GM23248 (cell line): ENCODE measurements around the gene PSMC3IP. TPM values are rescaled to one million over a fixed set of nuclear protein-coding genes. Genes with fewer than 3 reads are reported as not detected.

ENCODE experiments used
- DNase-seq: peaks from one replicate; pipeline ENCODE4 v3.0.0-alpha.2; 2015
- H2AFZ ChIP-seq: fragments of 200-600 bp; sonication (generic); 2 replicates; pipeline ENCODE4 v1.6.1; 2016; ENCODE audit warnings: antibody characterized with exemption
- H3F3A ChIP-seq: fragments of 200-600 bp; sonication (generic); 2 replicates; pipeline ENCODE4 v1.6.1; 2016; ENCODE audit warnings: mild to moderate bottlenecking, antibody characterized with exemption, mixed run types; ENCODE audit not compliant: insufficient read depth
- H3K27ac ChIP-seq: fragments of 200-600 bp; sonication (generic); 2 replicates; pipeline ENCODE4 v1.5.1; 2016; ENCODE audit warnings: mild to moderate bottlenecking
- H3K27me3 ChIP-seq: fragments of 200-600 bp; sonication (generic); replicated peaks from 2 replicates; pipeline ENCODE4 v1.6.1; 2016; ENCODE audit warnings: mild to moderate bottlenecking; ENCODE audit not compliant: insufficient read depth
- H3K36me3 ChIP-seq: fragments of 200-600 bp; sonication (generic); 2 replicates; pipeline ENCODE4 v1.6.1; 2016; ENCODE audit warnings: low read depth, mild to moderate bottlenecking
- H3K4me1 ChIP-seq: fragments of 200-600 bp; sonication (generic); 2 replicates; pipeline ENCODE4 v1.6.1; 2016; ENCODE audit warnings: mild to moderate bottlenecking; ENCODE audit not compliant: insufficient read depth
- H3K4me2 ChIP-seq: fragments of 200-600 bp; sonication (generic); one replicate; pipeline ENCODE4 v1.6.1; 2016; ENCODE audit warnings: mild to moderate bottlenecking; ENCODE audit not compliant: unreplicated experiment
- H3K4me3 ChIP-seq: fragments of 200-600 bp; sonication (generic); 2 replicates; pipeline ENCODE4 v1.5.1; 2016; ENCODE audit warnings: mild to moderate bottlenecking
- H3K79me2 ChIP-seq: fragments of 200-600 bp; sonication (generic); 2 replicates; pipeline ENCODE4 v1.6.1; 2016; ENCODE audit warnings: mild to moderate bottlenecking; ENCODE audit not compliant: insufficient read depth
- H3K9ac ChIP-seq: fragments of 200-600 bp; sonication (generic); 2 replicates; pipeline ENCODE4 v1.6.1; 2016; ENCODE audit warnings: mild to moderate bottlenecking
- H3K9me2 ChIP-seq: fragments of 200-600 bp; sonication (generic); 2 replicates; pipeline ENCODE4 v1.6.1; 2016; ENCODE audit warnings: mixed run types, mild to moderate bottlenecking, moderate library complexity; ENCODE audit not compliant: insufficient read depth
- H3K9me3 ChIP-seq: fragments of 200-600 bp; sonication (generic); one replicate; pipeline ENCODE4 v1.6.1; 2017; ENCODE audit warnings: low read depth
- H4K20me1 ChIP-seq: fragments of 200-600 bp; sonication (generic); 2 replicates; pipeline ENCODE4 v1.6.0; 2016; ENCODE audit not compliant: insufficient read depth
- EZH2 ChIP-seq: fragments of 200-600 bp; sonication (generic); IDR thresholded peaks from 2 replicates; pipeline ENCODE4 v1.6.1; 2018; ENCODE audit warnings: antibody characterized with exemption, mild to moderate bottlenecking; ENCODE audit not compliant: insufficient read depth, poor library complexity, severe bottlenecking
- EZH2phosphoT487 ChIP-seq: fragments of 200-600 bp; sonication (generic); IDR thresholded peaks from 2 replicates; pipeline ENCODE4 v1.6.1; 2018; ENCODE audit warnings: antibody characterized with exemption, moderate library complexity, mild to moderate bottlenecking, low read depth; ENCODE audit not compliant: insufficient read depth
- WGBS, 2 experiments: methylation state at CpG; one replicate each; pipeline ENCODE4 v1.1.6; 2015 to 2017; ENCODE audit warnings: low lambda C conversion rate in 2 of 2, low coverage in 1 of 2; ENCODE audit errors: missing lambda C conversion rate in 2 of 2; 5-methylcytosine and 5-hydroxymethylcytosine counted together
- in situ Hi-C: fragments of 300-500 bp; cut with MboI; formaldehyde crosslinking; loops from 2 replicates; pipeline ENCODE4 v1.15.0; 2020
- polyA plus RNA-seq: library from polyadenylated mRNA; unstranded; fragments of >200 nt; fragmentation: Nextera tagmentation; extraction: Ambion mirVana; gene quantifications from 2 replicates; pipeline ENCODE4 v1.2.1, GENCODE V29; 2016
- total RNA-seq: library from RNA; depleted of rRNA; stranded (reverse); fragments of >200 nt; shearing (Covaris generic); gene quantifications from 2 replicates; pipeline ENCODE4 v1.2.3, GENCODE V29; 2014

The PSMC3IP gene
- total and polyA plus RNA-seq, 2 experiments from 2014 or later = 8.9 to 12.0 TPM

GRCh38 chr17:42586514-42587230 is 9.1 kb upstream of the PSMC3IP start:
- Histone ChIP-seq H3K36me3 (peaks cover 70% of the 10 kb centered on the region), H3K27me3 (no peaks in the 10 kb centered on the region), H3K4me3 (no peak overlapping the region), H3K27ac (no peak overlapping the region), H3K79me2 (peaks cover 34% of the 10 kb centered on the region), H3K9me3 (no peaks in the 10 kb centered on the region), H3K9me2 (no peaks in the 10 kb centered on the region), H3K9ac (no peak overlapping the region), H3F3A (0 out of 2 replicates have a peak, but pooled peaks cover 5% of the 10 kb centered on the region), H2AFZ (no peak overlapping the region), H4K20me1 (no peaks in the 10 kb centered on the region), H3K4me2 (no peak overlapping the region), H3K4me1 (no peaks in the 10 kb centered on the region)
- DNase-seq = no peak
- TF ChIP-seq EZH2 (no peak), EZH2phosphoT487 (no peak)
- WGBS, 2 experiments = 78 to 80% methylated on average over 7 of the region's 7 CpGs
- in situ Hi-C loops = no loop called here

- Histone ChIP-seq H2AFZ (no peak overlapping the region), H3K4me2 (no peak overlapping the region), H3K79me2 (peaks cover 22% of the 10 kb centered on the region), H3K4me1 (no peaks in the 10 kb centered on the region), H3K9ac (no peak overlapping the region), H3K9me2 (no peaks in the 10 kb centered on the region), H4K20me1 (no peaks in the 10 kb centered on the region), H3K9me3 (no peaks in the 10 kb centered on the region), H3K27me3 (no peaks in the 10 kb centered on the region), H3F3A (0 out of 2 replicates have a peak, but pooled peaks cover 5% of the 10 kb centered on the region), H3K36me3 (peaks cover 60% of the 10 kb centered on the region), H3K4me3 (no peak overlapping the region), H3K27ac (no peak overlapping the region)
- in situ Hi-C loops = no loop called here
- TF ChIP-seq EZH2 (no peak), EZH2phosphoT487 (no peak)
- DNase-seq = no peak
- WGBS, 2 experiments = 75 to 88% methylated on average over 1 of the region's 1 CpG
These were observed 7.8 kb upstream of the PSMC3IP start for GRCh38 chr17:42585353-42585752.

- no peak for TF ChIP-seq EZH2
- TF ChIP-seq EZH2phosphoT487 = no peak
- H3K4me1 ChIP-seq = no peaks in the 10 kb centered on the region
- H3F3A ChIP-seq = 0 out of 2 replicates have a peak, but pooled peaks cover 5% of the 10 kb centered on the region
- H3K79me2 ChIP-seq = peaks cover 22% of the 10 kb centered on the region
- peaks cover 56% of the 10 kb centered on the region for H3K36me3 ChIP-seq
- H3K4me2 ChIP-seq = no peak overlapping the region
- no peaks in the 10 kb centered on the region for H3K27me3 ChIP-seq
- H3K27ac ChIP-seq = no peak overlapping the region
- no peak overlapping the region for H3K4me3 ChIP-seq
- H2AFZ ChIP-seq = no peak overlapping the region
- 86 to 91% methylated on average over 9 of the region's 9 CpGs for WGBS, 2 experiments
- in situ Hi-C loops = no loop called here
- no peaks in the 10 kb centered on the region for H4K20me1 ChIP-seq
- no peak for DNase-seq
- H3K9me3 ChIP-seq = no peaks in the 10 kb centered on the region
- H3K9me2 ChIP-seq = no peaks in the 10 kb centered on the region
- H3K9ac ChIP-seq = no peak overlapping the region
These were observed 7.4 kb upstream of the PSMC3IP start for GRCh38 chr17:42584880-42585279.

GRCh38 chr17:42581744-42582270 is 4.3 kb upstream of the PSMC3IP start:
- WGBS, 2 experiments = 83 to 84% methylated on average over 10 of the region's 10 CpGs
- Histone ChIP-seq H4K20me1 (no peaks in the 10 kb centered on the region), H3K27me3 (no peaks in the 10 kb centered on the region), H3K4me2 (no peak overlapping the region), H3K36me3 (peaks cover 33% of the 10 kb centered on the region), H3K9me2 (no peaks in the 10 kb centered on the region), H3K27ac (no peak overlapping the region), H3K79me2 (peaks cover 24% of the 10 kb centered on the region), H3K9ac (no peak overlapping the region), H2AFZ (no peak overlapping the region), H3K4me1 (peaks cover 8% of the 10 kb centered on the region; the same call in 1 of the 2 replicates), H3K4me3 (no peak overlapping the region), H3K9me3 (no peaks in the 10 kb centered on the region), H3F3A (peaks cover 19% of the 10 kb centered on the region)
- in situ Hi-C loops = no loop called here
- no peak for DNase-seq
- TF ChIP-seq EZH2 (no peak), EZH2phosphoT487 (no peak)
